Keratinocyte (primary cell): Measurements from ENCODE around the gene MALT1. TPM values are rescaled to one million over a fixed set of nuclear protein-coding genes. Genes with fewer than 3 reads are reported as not detected.

Experiments
- DNase-seq: peaks from one replicate; pipeline ENCODE4 v3.0.0-alpha.2; 2011; ENCODE audit warnings: low read depth, missing footprints, low spot score
- FAIRE-seq: peaks from 2 replicates; lab custom pipeline; 2011; peaks lifted over from hg19 to GRCh38; lab: Jason Lieb, UNC
- H2AFZ ChIP-seq: 2 replicates; pipeline ENCODE4 v1.6.0; 2012; ENCODE audit warnings: low read length, control low read depth, inconsistent platforms; ENCODE audit not compliant: control insufficient read depth
- H3K27ac ChIP-seq: 2 replicates; pipeline ENCODE4 v1.5.1; 2011; ENCODE audit warnings: low read length; ENCODE audit not compliant: control insufficient read depth, insufficient read depth
- H3K27me3 ChIP-seq: 3 replicates; pipeline ENCODE4 v1.6.0; 2011; ENCODE audit warnings: low read length; ENCODE audit not compliant: control insufficient read depth, insufficient read depth; ENCODE audit errors: extremely low read depth
- H3K36me3 ChIP-seq, 2 experiments: 2 replicates in 1 of 2; 3 replicates in 1 of 2; pipeline ENCODE4 v1.5.1; 2011; ENCODE audit warnings: low read length in 2 of 2, mild to moderate bottlenecking in 1 of 2; ENCODE audit not compliant: control insufficient read depth in 2 of 2, insufficient read depth in 2 of 2; ENCODE audit errors: extremely low read depth in 1 of 2
- H3K4me1 ChIP-seq: 3 replicates; pipeline ENCODE4 v1.5.1; 2011; ENCODE audit warnings: low read length; ENCODE audit not compliant: control insufficient read depth, insufficient read depth; ENCODE audit errors: extremely low read depth
- H3K4me2 ChIP-seq: 3 replicates; pipeline ENCODE4 v1.6.0; 2011; ENCODE audit warnings: low read depth, low read length; ENCODE audit not compliant: control insufficient read depth, insufficient read depth; ENCODE audit errors: extremely low read depth
- H3K4me3 ChIP-seq, 3 experiments: fragments of 200-600 bp in 1 of 3; sonication (generic) in 1 of 3; 2 replicates in 2 of 3; 3 replicates in 1 of 3; pipeline ENCODE4 v1.5.1; 2011 to 2016; ENCODE audit warnings: low read length in 3 of 3, mild to moderate bottlenecking in 3 of 3, control low read depth in 2 of 3, inconsistent platforms in 1 of 3, low read depth in 1 of 3, mixed read lengths in 1 of 3, mixed run types in 1 of 3, moderate library complexity in 1 of 3; ENCODE audit not compliant: control insufficient read depth in 2 of 3, insufficient read depth in 2 of 3; ENCODE audit errors: extremely low read depth in 1 of 3
- H3K79me2 ChIP-seq: 2 replicates; pipeline ENCODE4 v1.6.0; 2012; ENCODE audit warnings: low read length; ENCODE audit not compliant: control insufficient read depth, insufficient read depth
- H3K9ac ChIP-seq: 3 replicates; pipeline ENCODE4 v1.6.0; 2011; ENCODE audit warnings: low read length; ENCODE audit not compliant: control insufficient read depth, insufficient read depth; ENCODE audit errors: extremely low read depth
- H3K9me1 ChIP-seq: 3 replicates; pipeline ENCODE4 v1.6.0; 2011; ENCODE audit warnings: low read length; ENCODE audit not compliant: control insufficient read depth, insufficient read depth; ENCODE audit errors: extremely low read depth
- H3K9me3 ChIP-seq: 2 replicates; pipeline ENCODE4 v1.5.1; 2012; ENCODE audit warnings: low read depth, low read length; ENCODE audit not compliant: control insufficient read depth
- H4K20me1 ChIP-seq: 3 replicates; pipeline ENCODE4 v1.6.0; 2011; ENCODE audit warnings: low read length; ENCODE audit not compliant: control insufficient read depth, insufficient read depth; ENCODE audit errors: extremely low read depth
- CTCF ChIP-seq, 3 experiments: IDR thresholded peaks in 1 of 3; conservative IDR thresholded peaks in 1 of 3; optimal IDR thresholded peaks in 1 of 3; 2 replicates in 2 of 3; 3 replicates in 1 of 3; pipeline versions ENCODE3 to v1.5.1; 2011; ENCODE audit warnings: low read length in 3 of 3, mild to moderate bottlenecking in 3 of 3, moderate library complexity in 2 of 3, control low read depth in 1 of 3, inconsistent platforms in 1 of 3; ENCODE audit not compliant: insufficient read depth in 2 of 3; ENCODE audit errors: extremely low read depth in 1 of 3
- EZH2 ChIP-seq: IDR thresholded peaks from one replicate; pipeline ENCODE4 v1.6.1; 2012; ENCODE audit warnings: inconsistent platforms, mild to moderate bottlenecking, low read length, moderate library complexity
- dilution Hi-C: fragments of 300-500 bp; cut with MboI; formaldehyde crosslinking; loops from one replicate; pipeline ENCODE4 v1.7.0; 2020; ENCODE audit warnings: low sequenced_read_pairs; ENCODE audit not compliant: extremely low pct_ligation_motif_present
- polyA plus RNA-seq, 5 experiments: library from polyadenylated mRNA; depleted of rRNA in 3 of 5; stranded (reverse) in 3 of 5; stranded (forward) in 1 of 5; unstranded in 1 of 5; fragments of >200 nt; gene quantifications; 1 replicate in 1 of 5; 2 replicates in 3 of 5; 3 replicates in 1 of 5; pipeline versions ENCODE4 v1.2.1 to v1.2.3, GENCODE V29; 2011 to 2012; ENCODE audit warnings: missing spikeins in 2 of 5, low read depth in 1 of 5, low replicate concordance in 1 of 5

The MALT1 gene
- polyA plus RNA-seq, 1 donor (not counting 4 experiments of a cell fraction or from before 2014, with no cell fraction given): 52.1 TPM

GRCh38 chr18:58802959-58803358 is 131.7 kb downstream of the MALT1 start:
- Histone ChIP-seq H3K9me1 (no peaks in the 10 kb centered on the region), H2AFZ (no peak overlapping the region), H3K27ac (no peak overlapping the region), H3K4me2 (no peak overlapping the region), H3K4me1 (peaks cover 18% of the 10 kb centered on the region), H3K9me3 (no peaks in the 10 kb centered on the region), H4K20me1 (no peaks in the 10 kb centered on the region), H3K9ac (no peak overlapping the region), H3K79me2 (no peaks in the 10 kb centered on the region), H3K4me3 (no peak overlapping the region), H3K27me3 (no peaks in the 10 kb centered on the region), H3K36me3 (no peaks in the 10 kb centered on the region)
- dilution Hi-C loops: no loop called here
- TF ChIP-seq EZH2: no peak
- TF ChIP-seq CTCF (optimal IDR thresholded peaks at IDR 0.05 in 1 of 3, IDR thresholded peaks at IDR 0.05 in 1 of 3, conservative IDR thresholded peaks at IDR 0.05 in 1 of 3; ENCODE audit: extremely low read depth in 1 of 3, insufficient read depth in 2 of 3, low read length in 3 of 3): no peak
- DNase-seq: no peak
- FAIRE-seq: no peak

GRCh38 chr18:58803978-58804377 is 132.7 kb downstream of the MALT1 start:
- Histone ChIP-seq H3K36me3 (no peaks in the 10 kb centered on the region), H3K9me1 (no peaks in the 10 kb centered on the region), H3K4me1 (peaks cover 18% of the 10 kb centered on the region), H2AFZ (no peak overlapping the region), H3K79me2 (no peaks in the 10 kb centered on the region), H3K27me3 (no peaks in the 10 kb centered on the region), H3K9ac (no peak overlapping the region), H3K27ac (no peak overlapping the region), H3K9me3 (no peaks in the 10 kb centered on the region), H4K20me1 (no peaks in the 10 kb centered on the region), H3K4me3 (no peak overlapping the region), H3K4me2 (no peak overlapping the region)
- dilution Hi-C loops: no loop called here
- FAIRE-seq (no peak), DNase-seq (no peak)
- TF ChIP-seq EZH2: no peak
- peak in 1 of 3 experiments; percentile 34 for TF ChIP-seq CTCF (optimal IDR thresholded peaks at IDR 0.05 in 1 of 3, IDR thresholded peaks at IDR 0.05 in 1 of 3, conservative IDR thresholded peaks at IDR 0.05 in 1 of 3; ENCODE audit: extremely low read depth in 1 of 3, insufficient read depth in 2 of 3, low read length in 3 of 3)

Other genes with a start within 250 kb of the MALT1 start
- 0.01 to 0.19 TPM (median 0.07 TPM) in 3 replicates for gene ALPK2, start 42.4 kb upstream of the MALT1 start, polyA plus RNA-seq
- 31.5 to 49.6 TPM (median 36.0 TPM) in 3 replicates for gene ZNF532, start 193.4 kb downstream of the MALT1 start, polyA plus RNA-seq